ENCODE measurements around the gene FIBCD1. TPM values are rescaled to one million over a fixed set of nuclear protein-coding genes. Genes with fewer than 3 reads are reported as not detected.

The FIBCD1 gene
- polyA plus RNA-seq, 1 donor (not counting 4 experiments of a cell fraction or from before 2014, with no cell fraction given) = 0.79 TPM

DNA sequence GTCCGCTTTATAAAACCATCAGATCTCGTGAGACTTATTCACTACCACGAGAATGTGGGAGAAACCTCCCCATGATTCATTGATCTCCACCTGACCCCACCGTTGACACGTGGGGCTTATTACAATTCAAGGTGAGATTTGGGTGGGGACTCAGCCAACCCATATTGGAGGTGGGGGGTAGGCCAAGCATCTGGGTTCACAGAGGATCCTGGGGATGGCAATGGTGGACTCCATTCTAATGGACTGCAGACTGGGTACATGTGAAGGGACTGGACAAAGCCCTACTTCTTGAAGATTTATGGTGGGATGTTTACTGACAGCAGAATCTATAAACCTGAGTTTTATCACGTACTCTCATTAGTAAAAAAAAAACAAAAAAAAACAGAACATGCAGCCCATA, 57.5 kb downstream of the FIBCD1 start:
- Histone ChIP-seq H3K27ac (ENCODE audit: control insufficient read depth, insufficient read depth, low read length) (no peak overlapping the region), H2AFZ (ENCODE audit: control insufficient read depth, low read length) (no peak overlapping the region), H4K20me1 (ENCODE audit: control insufficient read depth, extremely low read depth, insufficient read depth, low read length) (no peaks in the 10 kb centered on the region), H3K4me2 (ENCODE audit: control insufficient read depth, extremely low read depth, insufficient read depth, low read depth, low read length) (no peak overlapping the region), H3K4me3 (ENCODE audit: control insufficient read depth in 2 of 3, extremely low read depth in 1 of 3, insufficient read depth in 2 of 3, low read depth in 1 of 3, low read length in 3 of 3) (no peak overlapping the region), H3K36me3 (ENCODE audit: control insufficient read depth in 2 of 2, extremely low read depth in 1 of 2, insufficient read depth in 2 of 2, low read length in 2 of 2) (peaks cover 32 to 40% of the 10 kb centered on the region in 2 experiments), H3K79me2 (ENCODE audit: control insufficient read depth, insufficient read depth, low read length) (no peaks in the 10 kb centered on the region), H3K9me3 (ENCODE audit: control insufficient read depth, low read depth, low read length) (no peaks in the 10 kb centered on the region), H3K27me3 (ENCODE audit: control insufficient read depth, extremely low read depth, insufficient read depth, low read length) (no peaks in the 10 kb centered on the region), H3K9ac (ENCODE audit: control insufficient read depth, extremely low read depth, insufficient read depth, low read length) (no peak overlapping the region), H3K4me1 (ENCODE audit: control insufficient read depth, extremely low read depth, insufficient read depth, low read length) (no peaks in the 10 kb centered on the region), H3K9me1 (ENCODE audit: control insufficient read depth, extremely low read depth, insufficient read depth, low read length) (no peaks in the 10 kb centered on the region)
- dilution Hi-C loops (cut with MboI; ENCODE audit: extremely low pct_ligation_motif_present, low sequenced_read_pairs) = no loop called here
- no peak for DNase-seq (ENCODE audit: low read depth, low spot score)
- FAIRE-seq = no peak
- TF ChIP-seq, protein P1, sequence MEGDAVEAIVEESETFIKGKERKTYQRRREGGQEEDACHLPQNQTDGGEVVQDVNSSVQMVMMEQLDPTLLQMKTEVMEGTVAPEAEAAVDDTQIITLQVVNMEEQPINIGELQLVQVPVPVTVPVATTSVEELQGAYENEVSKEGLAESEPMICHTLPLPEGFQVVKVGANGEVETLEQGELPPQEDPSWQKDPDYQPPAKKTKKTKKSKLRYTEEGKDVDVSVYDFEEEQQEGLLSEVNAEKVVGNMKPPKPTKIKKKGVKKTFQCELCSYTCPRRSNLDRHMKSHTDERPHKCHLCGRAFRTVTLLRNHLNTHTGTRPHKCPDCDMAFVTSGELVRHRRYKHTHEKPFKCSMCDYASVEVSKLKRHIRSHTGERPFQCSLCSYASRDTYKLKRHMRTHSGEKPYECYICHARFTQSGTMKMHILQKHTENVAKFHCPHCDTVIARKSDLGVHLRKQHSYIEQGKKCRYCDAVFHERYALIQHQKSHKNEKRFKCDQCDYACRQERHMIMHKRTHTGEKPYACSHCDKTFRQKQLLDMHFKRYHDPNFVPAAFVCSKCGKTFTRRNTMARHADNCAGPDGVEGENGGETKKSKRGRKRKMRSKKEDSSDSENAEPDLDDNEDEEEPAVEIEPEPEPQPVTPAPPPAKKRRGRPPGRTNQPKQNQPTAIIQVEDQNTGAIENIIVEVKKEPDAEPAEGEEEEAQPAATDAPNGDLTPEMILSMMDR (optimal IDR thresholded peaks at IDR 0.05 in 1 of 3, IDR thresholded peaks at IDR 0.05 in 1 of 3, conservative IDR thresholded peaks at IDR 0.05 in 1 of 3; ENCODE audit: extremely low read depth in 1 of 3, insufficient read depth in 2 of 3, low read length in 3 of 3) = no peak
- no peak for TF ChIP-seq EZH2 (IDR thresholded peaks at IDR 0.05; ENCODE audit: low read length)

DNA sequence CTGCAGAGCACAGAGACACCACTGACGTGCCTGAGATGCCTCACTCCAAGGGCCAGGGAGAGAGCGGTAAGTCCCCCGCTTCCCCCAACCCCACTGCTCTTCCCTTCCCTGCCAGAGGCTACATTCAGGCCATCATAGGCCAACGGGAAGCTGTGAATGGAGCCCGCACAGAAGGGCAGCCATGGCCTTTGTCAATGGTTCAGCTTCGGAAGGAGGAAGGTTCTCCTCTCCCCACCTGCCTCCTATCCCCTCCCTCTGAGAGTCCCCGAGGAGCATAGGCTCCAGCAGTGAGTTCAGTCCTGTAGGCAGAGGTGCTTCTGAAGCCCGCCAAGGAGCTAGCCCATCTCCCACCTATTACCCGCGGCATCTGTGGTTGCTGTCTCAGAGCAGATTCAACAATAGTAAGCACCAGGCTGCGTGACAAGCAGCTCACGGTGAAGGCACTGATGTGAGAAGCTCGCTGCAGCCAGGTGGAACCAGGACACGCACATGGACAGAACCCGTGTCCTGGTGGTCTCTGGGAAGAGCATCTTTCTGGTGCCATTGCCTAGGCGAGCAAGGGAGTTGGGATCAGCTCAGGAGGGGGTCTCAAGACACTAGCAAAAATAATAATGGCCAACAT, 58.3 kb downstream of the FIBCD1 start:
- Histone ChIP-seq H2AFZ (ENCODE audit: control insufficient read depth, low read length) (no peak overlapping the region), H3K4me2 (ENCODE audit: control insufficient read depth, extremely low read depth, insufficient read depth, low read depth, low read length) (no peak overlapping the region), H3K36me3 (ENCODE audit: control insufficient read depth in 2 of 2, extremely low read depth in 1 of 2, insufficient read depth in 2 of 2, low read length in 2 of 2) (peaks cover 25 to 36% of the 10 kb centered on the region in 2 experiments), H3K9me1 (ENCODE audit: control insufficient read depth, extremely low read depth, insufficient read depth, low read length) (no peaks in the 10 kb centered on the region), H3K9ac (ENCODE audit: control insufficient read depth, extremely low read depth, insufficient read depth, low read length) (no peak overlapping the region), H4K20me1 (ENCODE audit: control insufficient read depth, extremely low read depth, insufficient read depth, low read length) (no peaks in the 10 kb centered on the region), H3K4me1 (ENCODE audit: control insufficient read depth, extremely low read depth, insufficient read depth, low read length) (no peaks in the 10 kb centered on the region), H3K9me3 (ENCODE audit: control insufficient read depth, low read depth, low read length) (no peaks in the 10 kb centered on the region), H3K27ac (ENCODE audit: control insufficient read depth, insufficient read depth, low read length) (no peak overlapping the region), H3K4me3 (ENCODE audit: control insufficient read depth in 2 of 3, extremely low read depth in 1 of 3, insufficient read depth in 2 of 3, low read depth in 1 of 3, low read length in 3 of 3) (no peak overlapping the region), H3K79me2 (ENCODE audit: control insufficient read depth, insufficient read depth, low read length) (no peaks in the 10 kb centered on the region), H3K27me3 (ENCODE audit: control insufficient read depth, extremely low read depth, insufficient read depth, low read length) (no peaks in the 10 kb centered on the region)
- DNase-seq (ENCODE audit: low read depth, low spot score) (no peak), FAIRE-seq (no peak)
- dilution Hi-C loops (cut with MboI; ENCODE audit: extremely low pct_ligation_motif_present, low sequenced_read_pairs) = no loop called here
- no peak for TF ChIP-seq EZH2 (IDR thresholded peaks at IDR 0.05; ENCODE audit: low read length)
- TF ChIP-seq, protein P1 (optimal IDR thresholded peaks at IDR 0.05 in 1 of 3, IDR thresholded peaks at IDR 0.05 in 1 of 3, conservative IDR thresholded peaks at IDR 0.05 in 1 of 3; ENCODE audit: extremely low read depth in 1 of 3, insufficient read depth in 2 of 3, low read length in 3 of 3) = no peak

Measured in keratinocyte (primary cell).